NCI-H2227 (cell line): ENCODE results near the gene DHRS11.
A peak's percentile ranks its signal among the peaks of the same experiment; 100 is the strongest.
"Not testable (repeated sequence)": the region's sequence is repeated elsewhere in the genome, so short reads cannot be mapped to it uniquely, and the experiment has no call there.

ENCODE experiments used
- DNase-seq: peaks from one replicate; lab custom pipeline; 2025; ENCODE audit not compliant: unreplicated experiment; lab: John Stamatoyannopoulos, UW

DHRS11 gene

DNA sequence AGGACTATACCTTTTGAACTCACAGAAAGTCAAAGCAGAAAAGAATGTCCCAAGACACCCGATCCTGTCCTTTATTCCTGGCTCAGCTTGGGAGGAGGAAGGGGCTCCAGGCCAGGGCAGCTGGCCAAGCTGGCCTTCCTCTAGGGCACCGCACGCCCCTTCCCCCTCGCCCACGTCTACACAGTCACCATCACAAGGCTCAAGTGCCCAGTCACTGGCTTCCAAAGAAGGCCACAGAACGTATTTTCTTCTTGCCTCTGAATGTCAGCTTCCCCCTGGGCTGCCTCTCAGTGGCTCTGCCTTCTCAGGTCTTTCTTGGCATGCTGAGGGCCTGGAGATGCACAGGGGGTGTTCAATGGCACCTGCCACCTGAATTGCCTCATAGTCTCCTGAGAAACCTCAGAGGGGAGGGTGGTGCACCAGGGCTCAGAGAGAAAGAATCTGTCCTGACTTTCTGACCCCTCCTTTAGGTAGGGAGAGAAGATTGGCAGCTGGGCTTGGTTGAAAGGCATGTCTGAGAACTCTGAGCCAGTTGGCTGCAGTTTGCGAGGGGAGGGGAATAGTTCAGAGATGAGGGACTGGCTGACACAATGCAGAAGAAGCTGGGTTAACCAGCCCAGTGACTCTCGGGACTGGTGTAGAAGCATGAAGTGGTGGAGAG is 2.1 kb downstream of the DHRS11 start:
- no peak for DNase-seq

DNA sequence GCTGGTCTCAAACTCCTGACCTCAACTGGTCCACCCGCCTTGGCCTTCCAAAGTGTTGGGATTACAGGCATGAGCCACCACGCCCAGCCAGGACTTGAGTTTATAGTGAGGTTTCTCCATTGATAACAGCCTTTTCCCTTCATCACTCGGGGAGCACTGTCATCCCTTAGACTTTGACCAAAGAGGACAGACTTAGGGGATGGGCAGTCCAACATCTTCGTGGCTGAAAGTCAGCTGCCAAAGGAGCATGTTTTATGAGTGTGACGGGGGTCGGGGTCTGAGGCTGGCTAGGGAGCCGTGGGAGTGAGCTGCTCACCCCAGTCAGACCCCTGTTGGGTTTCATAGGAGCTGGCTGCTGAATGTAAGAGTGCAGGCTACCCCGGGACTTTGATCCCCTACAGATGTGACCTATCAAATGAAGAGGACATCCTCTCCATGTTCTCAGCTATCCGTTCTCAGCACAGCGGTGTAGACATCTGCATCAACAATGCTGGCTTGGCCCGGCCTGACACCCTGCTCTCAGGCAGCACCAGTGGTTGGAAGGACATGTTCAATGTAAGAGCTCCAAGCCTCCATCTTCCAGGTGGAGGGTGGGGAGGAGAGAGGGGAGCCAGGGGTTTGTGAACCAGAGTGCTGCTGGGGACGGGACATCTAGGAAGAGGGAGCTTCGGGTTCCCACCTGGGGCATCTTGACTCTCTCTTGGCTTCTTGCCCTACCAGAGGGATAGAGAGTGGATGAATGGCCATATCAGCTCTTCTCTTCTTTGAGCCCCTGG is 3.1 kb downstream of the DHRS11 start:
- no peak for DNase-seq

DNA sequence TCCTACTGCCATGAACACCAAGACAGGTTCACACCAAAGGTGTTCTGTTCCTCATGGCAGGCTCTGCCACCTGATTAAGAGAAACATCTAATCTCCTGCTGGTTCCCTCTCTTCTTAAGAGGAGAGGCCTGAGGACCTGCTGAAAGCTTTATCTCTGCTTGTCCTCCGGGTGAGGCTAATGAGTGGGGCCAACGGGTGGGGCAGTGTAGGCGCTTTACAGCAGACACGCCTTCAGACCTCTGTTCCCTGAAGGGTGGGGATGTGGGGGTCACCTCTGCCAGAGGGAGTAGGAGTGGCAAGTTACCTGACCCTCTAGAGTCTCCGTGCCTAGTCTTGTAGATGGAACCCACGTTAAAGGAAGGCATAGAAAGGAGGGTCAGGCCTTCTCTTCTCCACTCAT is 5.5 kb downstream of the DHRS11 start:
- no peak for DNase-seq

DNA sequence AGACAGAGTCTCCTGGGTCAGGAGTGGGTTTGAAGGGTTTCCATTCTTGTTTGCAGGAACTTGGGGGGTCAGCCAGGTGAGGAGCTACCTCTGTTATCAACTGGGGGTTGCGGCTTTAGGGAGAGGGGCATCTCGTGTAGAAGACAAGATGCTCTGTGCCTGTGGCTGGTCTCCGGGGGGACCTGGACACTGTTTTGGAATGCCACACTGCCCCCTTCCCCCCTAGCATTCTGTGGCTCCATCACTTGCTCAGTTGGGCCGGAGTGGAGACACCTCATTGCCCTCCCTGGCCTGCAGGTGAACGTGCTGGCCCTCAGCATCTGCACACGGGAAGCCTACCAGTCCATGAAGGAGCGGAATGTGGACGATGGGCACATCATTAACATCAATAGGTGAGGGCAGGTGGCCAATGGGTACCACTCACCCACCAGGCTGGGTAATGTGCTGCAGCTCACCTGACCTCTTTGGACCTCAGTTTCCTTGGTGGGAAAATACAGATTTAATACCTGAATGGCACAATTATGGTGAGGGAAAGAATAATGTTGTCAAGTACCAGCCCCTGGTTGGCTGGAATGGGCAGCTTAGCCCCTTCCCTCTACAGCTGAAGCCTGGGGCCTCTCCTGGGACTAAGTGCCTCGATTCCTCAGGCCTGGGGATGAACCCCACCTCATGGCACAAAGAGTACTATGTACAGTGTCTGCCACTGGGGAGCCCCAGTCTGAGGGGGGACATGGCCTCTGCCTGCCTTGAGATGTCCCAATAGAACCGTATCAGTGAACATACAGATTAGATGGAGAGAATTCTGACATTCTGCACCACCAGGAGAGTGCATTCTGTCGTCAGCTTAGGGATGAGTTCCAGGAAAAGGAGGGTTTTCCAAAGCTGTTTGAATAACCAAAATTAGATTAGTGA is 6.4 kb downstream of the DHRS11 start:
- DNase-seq = no peak

DNA sequence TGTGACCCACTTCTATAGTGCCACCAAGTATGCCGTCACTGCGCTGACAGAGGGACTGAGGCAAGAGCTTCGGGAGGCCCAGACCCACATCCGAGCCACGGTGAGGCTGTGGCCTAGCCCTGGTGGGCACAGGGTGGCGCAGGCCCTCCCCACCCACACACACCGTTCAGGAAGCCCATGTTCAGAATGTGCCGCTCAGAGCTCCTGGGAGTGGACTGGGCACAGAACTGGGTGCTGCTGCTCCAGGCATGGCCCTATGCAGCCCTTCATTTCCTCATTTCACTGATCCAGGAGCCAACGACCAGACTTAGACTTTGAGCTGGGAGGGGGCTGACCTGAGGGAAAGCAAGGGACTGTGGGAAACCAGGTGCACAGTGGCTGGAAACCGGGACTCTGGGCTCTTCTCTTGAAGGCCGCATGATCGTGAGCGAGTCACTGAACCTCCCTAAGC is 7.3 kb downstream of the DHRS11 start:
- DNase-seq = no peak

DNA sequence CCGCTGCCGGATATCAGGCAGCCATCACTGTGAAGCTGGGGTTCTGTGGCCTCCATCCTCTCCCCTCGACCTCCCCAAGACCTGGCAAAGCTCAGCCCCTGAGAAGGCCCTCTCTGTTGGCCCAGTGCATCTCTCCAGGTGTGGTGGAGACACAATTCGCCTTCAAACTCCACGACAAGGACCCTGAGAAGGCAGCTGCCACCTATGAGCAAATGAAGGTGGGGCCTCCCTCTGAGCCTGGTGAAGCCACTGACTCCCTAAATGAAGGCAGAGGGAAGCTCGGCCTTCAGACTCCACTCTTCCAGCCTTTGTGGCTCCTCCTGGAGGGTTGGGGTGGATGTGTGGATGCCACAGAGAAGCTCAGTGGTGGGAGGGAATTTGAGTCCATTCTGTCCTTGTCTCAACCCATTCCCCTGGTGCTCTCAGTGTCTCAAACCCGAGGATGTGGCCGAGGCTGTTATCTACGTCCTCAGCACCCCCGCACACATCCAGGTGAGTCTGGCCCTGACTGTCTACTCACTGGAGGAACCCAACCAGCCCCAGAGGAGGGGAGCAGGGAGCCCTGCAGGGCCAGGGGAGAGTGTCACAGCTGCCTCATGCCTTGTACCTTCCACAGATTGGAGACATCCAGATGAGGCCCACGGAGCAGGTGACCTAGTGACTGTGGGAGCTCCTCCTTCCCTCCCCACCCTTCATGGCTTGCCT is 8.0 kb downstream of the DHRS11 start:
- no peak for DNase-seq

DNA sequence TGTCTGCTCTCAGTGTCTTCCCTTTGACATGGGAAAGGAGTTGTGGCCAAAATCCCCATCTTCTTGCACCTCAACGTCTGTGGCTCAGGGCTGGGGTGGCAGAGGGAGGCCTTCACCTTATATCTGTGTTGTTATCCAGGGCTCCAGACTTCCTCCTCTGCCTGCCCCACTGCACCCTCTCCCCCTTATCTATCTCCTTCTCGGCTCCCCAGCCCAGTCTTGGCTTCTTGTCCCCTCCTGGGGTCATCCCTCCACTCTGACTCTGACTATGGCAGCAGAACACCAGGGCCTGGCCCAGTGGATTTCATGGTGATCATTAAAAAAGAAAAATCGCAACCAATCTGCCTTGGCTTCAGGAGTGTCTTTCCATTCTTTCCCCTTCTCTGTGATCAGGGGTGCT is 8.8 kb downstream of the DHRS11 start:
- no peak for DNase-seq

DNA sequence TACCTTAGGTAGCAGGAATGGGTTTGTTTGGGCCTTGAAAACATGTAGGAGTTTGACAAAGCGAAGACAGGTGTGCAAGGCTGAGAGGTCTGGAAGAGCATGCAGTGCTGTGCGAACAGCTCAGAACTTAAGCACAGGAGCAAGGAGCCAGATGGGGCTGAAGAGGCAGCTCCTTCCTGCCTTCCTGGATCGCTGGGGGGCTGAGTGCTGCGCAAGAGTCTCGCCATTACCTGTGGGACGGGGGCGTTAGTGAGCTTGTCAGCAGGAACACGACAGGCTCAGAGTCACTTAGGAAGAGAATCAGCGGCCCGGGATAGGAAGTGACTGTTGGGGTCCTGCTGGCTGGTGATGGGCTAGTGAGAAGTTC is 9.2 kb downstream of the DHRS11 start:
- DNase-seq = peak; percentile 57

DNA sequence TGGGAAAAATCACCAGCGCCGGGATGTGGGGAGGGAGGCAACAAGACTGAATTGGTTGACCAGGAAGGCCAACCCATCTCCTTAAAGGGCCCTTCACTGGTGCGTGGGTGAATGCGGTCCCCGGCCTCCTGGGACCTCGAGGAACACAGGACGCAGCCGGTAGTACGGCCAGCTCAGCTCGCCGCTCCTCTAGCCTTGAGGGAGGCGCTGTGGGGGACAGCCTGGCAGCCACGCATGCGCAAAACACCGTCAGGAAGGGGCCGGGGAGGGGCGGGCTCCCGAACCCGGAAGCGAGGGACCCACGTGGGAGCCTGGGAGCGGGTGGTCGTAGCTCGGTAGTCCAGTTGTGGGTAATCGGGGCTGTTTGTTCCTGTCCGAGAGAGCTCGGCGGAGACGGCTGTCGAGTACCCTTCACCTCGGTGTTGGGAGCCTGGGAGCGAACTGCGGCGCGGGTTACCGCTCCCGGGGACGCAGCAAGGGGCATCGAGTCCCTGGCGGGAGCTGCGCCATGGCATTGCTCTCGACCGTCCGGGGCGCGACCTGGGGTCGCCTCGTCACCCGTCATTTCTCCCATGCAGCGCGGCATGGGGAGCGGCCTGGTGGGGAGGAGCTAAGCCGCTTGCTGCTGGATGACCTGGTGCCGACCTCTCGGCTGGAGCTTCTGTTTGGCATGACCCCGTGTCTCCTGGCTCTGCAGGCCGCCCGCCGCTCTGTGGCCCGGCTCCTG is 9.8 kb downstream of the DHRS11 start, which contains the start of gene MRM1:
Gene MRM1 (plus strand): TSS at position 281 of the 727 bp plus-strand sequence. CDS start 228 bp downstream, at position 509.
- peak; percentile 91 for DNase-seq

DNA sequence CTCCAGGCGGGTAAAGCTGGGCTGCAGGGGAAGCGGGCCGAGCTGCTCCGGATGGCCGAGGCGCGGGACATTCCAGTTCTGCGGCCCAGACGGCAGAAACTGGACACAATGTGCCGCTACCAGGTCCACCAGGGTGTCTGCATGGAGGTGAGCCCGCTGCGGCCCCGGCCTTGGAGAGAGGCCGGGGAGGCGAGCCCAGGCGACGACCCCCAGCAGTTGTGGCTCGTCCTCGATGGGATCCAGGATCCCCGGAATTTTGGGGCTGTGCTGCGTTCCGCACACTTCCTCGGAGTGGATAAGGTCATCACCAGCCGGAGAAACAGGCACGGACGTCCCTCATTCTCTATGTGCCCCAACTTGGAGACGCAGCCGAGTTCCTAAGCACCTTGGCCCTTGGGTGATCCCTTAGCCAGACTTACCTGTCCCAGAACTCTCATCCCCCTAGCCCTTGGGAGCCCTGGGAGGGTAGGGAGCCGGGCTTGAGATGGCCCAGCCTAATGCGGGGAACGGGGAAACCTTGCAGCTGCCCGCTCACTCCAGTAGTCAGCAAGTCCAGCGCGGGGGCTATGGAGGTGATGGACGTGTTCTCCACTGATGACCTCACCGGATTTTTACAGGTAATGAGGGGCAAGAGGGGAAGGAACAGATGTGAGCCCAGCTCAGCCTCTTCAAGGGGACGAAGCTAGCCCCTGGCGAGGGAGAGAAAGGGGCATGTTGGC is 10.5 kb downstream of the DHRS11 start:
- DNase-seq = no peak

DNA sequence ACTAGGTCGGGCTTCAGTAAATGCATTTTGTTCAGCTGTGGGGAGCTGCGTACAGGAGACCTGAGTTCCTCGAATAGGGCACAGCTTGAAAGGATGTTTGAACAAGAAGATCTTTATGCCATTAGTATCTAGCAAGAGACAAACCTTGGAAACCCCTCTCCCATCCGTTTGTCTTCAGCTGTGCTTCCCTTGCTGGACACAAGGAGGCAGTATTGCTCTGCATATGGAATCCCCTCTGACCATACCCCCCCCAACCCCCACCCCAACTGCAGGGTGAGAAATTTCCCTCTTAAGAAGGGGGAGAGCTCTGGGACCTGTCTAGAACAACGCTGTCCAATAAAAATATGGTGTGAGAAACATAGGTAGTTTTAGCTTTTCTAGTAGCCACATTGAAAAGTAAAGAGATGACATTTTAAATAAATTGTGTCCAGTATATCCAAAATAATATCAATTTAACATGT is 11.3 kb downstream of the DHRS11 start:
- peak; percentile 84 for DNase-seq

DNA sequence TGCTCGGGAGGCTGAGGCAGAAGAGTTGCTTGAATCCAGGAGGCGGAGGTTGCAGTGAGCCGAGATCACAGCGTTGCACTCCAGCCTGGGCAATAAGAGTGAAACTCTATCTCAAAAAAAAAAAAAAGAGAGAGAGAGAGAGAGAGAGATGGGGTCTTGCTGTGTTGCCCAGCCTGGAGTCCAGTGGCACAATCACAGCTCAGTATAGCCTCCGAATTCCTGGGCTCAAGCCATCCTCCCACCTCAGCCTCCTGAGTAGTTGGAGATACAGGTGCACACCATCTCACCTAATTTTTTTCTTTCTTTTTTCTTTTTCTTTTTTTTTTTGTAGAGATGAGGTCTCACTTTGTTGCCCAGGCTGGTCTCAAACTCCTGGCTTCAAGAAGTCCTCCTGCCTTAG is 13.3 kb downstream of the DHRS11 start:
- not testable (repeated sequence) for DNase-seq

DNA sequence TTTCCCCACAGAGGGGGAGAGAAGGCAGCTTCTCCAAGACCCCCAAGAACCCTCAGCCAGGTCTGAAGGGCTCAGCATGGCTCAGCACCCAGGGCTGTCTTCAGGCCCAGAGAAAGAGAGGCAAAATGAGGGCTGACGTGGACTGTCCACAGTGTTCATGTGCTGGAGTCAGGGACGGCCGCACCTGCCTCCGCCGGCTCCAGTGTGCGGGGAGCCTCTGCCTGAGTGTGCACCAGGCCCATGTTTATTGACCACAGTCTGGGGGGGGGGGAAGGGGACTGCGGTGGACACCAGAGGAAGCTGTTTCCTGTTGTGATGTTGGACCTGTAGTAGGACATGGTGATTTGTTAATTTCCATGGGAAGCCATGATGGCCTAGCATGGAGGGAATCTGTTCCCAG is 16.6 kb downstream of the DHRS11 start:
- no peak for DNase-seq

DNA sequence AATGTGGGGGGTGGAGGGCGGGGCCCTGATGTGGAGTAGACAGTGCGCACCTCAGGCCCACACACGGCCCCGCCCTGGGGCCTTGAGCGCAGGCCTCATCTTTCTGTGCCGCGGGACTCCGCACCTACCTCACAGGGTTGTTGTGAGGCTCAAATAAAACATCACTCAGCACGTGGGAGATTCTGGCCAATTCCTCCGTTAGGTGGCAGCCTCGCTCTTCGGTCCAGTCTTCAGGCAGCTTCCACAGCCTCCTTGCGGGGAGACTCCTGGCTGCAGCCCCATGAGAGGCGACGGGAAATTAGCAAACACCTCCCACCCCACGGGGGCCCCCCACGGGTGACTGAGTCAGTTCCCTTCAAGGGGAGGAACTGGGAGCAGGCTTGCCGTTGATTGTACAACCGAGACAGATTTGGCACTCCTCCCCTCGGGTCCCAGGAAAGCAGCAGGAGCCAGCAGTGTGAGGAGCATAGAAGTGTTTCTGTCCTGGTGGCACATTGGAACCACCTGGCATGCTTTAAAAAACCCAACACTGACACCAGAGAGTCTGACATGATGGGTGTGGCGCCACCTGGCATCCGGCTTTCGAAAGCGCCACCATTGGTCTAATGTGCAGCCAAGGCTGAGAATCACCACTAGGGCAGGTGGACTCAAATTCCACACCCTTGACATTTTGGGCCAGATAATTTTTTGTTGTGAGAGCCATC is 17.3 kb downstream of the DHRS11 start:
- DNase-seq = peak; percentile 66

DNA sequence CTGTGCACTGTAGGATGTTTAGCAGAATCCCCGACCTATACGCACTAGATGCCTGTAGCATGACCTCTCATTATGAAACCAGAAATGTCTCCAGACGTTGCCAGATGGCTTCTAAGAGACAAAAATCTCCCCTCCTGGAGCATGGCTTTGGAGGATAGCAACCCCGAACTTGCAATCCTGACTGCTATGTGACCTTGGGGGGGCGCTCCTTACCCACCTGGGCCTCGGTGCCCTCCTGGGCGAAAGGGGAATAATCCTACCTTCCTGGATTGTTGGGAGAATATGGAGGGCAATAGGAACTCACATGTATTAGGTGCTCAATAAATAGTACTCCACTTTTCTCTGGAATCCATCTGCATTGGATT is 17.8 kb downstream of the DHRS11 start:
- DNase-seq = no peak

DNA sequence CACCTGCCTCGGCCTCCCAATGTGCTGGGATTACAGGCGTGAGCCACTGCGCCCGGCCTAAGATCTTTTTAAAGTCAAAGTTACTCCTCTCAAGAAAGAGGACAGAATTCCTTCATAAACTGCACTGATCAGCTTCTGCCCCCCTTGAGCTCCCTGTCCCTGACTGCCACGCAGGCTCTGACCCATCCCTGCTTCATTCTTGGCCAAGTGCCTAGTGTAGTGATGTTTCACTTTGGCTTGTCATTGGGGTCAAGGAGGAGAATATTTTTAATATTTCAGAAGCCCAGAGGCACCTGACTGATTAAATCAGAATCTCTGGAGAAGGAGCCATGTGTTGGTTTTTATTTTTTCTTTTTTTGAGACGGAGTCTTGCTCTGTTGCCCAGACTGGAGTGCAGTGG is 18.8 kb downstream of the DHRS11 start:
- DNase-seq = no peak

DNA sequence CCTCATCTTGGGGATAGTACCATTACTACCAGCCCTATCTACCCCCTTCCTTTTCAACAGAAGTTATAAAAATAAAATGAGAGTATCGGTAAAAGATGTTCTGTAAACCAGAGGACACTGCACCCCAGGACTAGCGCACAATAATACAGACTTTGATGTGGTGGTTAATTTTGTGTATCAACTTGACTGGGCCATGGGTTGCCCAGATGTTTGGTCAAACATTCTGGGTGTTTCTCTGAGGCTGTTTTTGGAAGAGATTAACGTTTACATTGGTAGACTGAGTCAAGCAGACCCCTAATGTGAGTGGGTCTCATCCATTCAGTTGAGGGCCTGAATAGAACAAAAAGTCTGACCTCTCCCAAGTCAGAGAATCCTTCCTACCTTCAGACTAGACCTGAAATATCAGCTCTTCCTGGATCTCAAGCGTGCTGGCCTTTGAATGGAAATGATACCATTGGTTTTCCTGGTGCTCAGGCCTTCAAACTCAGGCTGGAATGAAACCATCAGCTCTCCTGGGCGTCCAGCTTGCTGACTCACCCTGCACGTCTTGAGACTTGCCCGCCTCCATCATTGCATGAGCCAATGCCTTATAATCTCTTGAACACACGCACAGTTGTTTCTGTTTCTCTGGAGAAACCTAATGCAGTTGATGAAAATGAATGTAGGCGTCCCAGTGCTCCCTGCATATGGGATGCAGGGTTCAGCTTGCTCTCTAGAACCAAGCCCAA is 19.8 kb downstream of the DHRS11 start:
- DNase-seq = no peak

DNA sequence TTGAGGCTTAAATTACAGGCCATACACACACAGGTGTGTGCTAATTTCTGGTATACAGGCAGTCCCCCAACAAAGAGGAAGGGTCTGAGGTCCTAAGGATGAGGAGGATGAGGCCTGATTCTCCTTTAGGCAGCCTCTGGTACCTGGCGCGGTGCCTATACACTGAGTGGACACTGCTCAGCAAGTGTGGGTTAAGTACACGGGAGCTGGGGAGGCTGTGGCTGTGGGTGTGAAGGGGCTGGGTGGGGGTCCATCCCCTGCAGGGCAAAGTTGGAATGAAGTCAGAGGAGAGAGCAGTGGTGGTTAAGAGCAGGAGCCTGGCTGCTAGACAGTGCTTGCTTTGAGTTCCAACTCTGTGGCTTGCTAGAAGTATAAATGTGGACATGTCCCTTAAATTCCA is 20.6 kb downstream of the DHRS11 start:
- DNase-seq = no peak
